Measurements from ENCODE around the gene TMEM229B. TPM values are rescaled to one million over a fixed set of nuclear protein-coding genes. Genes with fewer than 3 reads are reported as not detected.

The TMEM229B gene
- total RNA-seq, 1 donor = 8.2 TPM

- Histone ChIP-seq H3K27me3 (ENCODE audit: insufficient read depth, low read length) (no peaks in the 10 kb centered on the region), H3K4me1 (ENCODE audit: insufficient read depth, low read length) (peaks cover 77% of the 10 kb centered on the region), H3K9me3 (ENCODE audit: low read depth, low read length) (no peaks in the 10 kb centered on the region), H3K4me3 (ENCODE audit: low read length) (no peak overlapping the region)
Observed at GRCh38 chr14:67485501-67486095, 2.9 kb downstream of the TMEM229B start.

- Histone ChIP-seq H3K4me3 (ENCODE audit: low read length) (no peak overlapping the region), H3K4me1 (ENCODE audit: insufficient read depth, low read length) (peaks cover 58% of the 10 kb centered on the region), H3K9me3 (ENCODE audit: low read depth, low read length) (no peaks in the 10 kb centered on the region), H3K27me3 (ENCODE audit: insufficient read depth, low read length) (no peaks in the 10 kb centered on the region)
Observed at GRCh38 chr14:67483579-67484285, 4.8 kb downstream of the TMEM229B start.

- Histone ChIP-seq H3K4me1 (ENCODE audit: insufficient read depth, low read length) (peaks cover 48% of the 10 kb centered on the region), H3K9me3 (ENCODE audit: low read depth, low read length) (no peaks in the 10 kb centered on the region), H3K4me3 (ENCODE audit: low read length) (no peak overlapping the region), H3K27me3 (ENCODE audit: insufficient read depth, low read length) (no peaks in the 10 kb centered on the region)
Observed at GRCh38 chr14:67482231-67483164, 6.0 kb downstream of the TMEM229B start.

- H3K9me3 ChIP-seq (ENCODE audit: low read depth, low read length) = no peaks in the 10 kb centered on the region
- H3K4me1 ChIP-seq (ENCODE audit: insufficient read depth, low read length) = peaks cover 29% of the 10 kb centered on the region
- no peaks in the 10 kb centered on the region for H3K27me3 ChIP-seq (ENCODE audit: insufficient read depth, low read length)
- no peak overlapping the region for H3K4me3 ChIP-seq (ENCODE audit: low read length)
Observed at GRCh38 chr14:67480011-67480410, 8.5 kb downstream of the TMEM229B start.

- H3K4me1 ChIP-seq (ENCODE audit: insufficient read depth, low read length) = peaks cover 24% of the 10 kb centered on the region
- H3K27me3 ChIP-seq (ENCODE audit: insufficient read depth, low read length) = no peaks in the 10 kb centered on the region
- H3K9me3 ChIP-seq (ENCODE audit: low read depth, low read length) = no peaks in the 10 kb centered on the region
- H3K4me3 ChIP-seq (ENCODE audit: low read length) = no peak overlapping the region
Observed at GRCh38 chr14:67478800-67479084, 9.8 kb downstream of the TMEM229B start.

- H3K4me3 ChIP-seq (ENCODE audit: low read length) = no peak overlapping the region
- peaks cover 20% of the 10 kb centered on the region for H3K4me1 ChIP-seq (ENCODE audit: insufficient read depth, low read length)
- no peaks in the 10 kb centered on the region for H3K27me3 ChIP-seq (ENCODE audit: insufficient read depth, low read length)
- H3K9me3 ChIP-seq (ENCODE audit: low read depth, low read length) = no peaks in the 10 kb centered on the region
Observed at GRCh38 chr14:67477926-67478799, 10.4 kb downstream of the TMEM229B start.

- Histone ChIP-seq H3K4me1 (ENCODE audit: insufficient read depth, low read length) (no peaks in the 10 kb centered on the region), H3K4me3 (ENCODE audit: low read length) (no peak overlapping the region), H3K9me3 (ENCODE audit: low read depth, low read length) (no peaks in the 10 kb centered on the region), H3K27me3 (ENCODE audit: insufficient read depth, low read length) (no peaks in the 10 kb centered on the region)
Observed at GRCh38 chr14:67474366-67474765, 14.2 kb downstream of the TMEM229B start.

GRCh38 chr14:67473290-67474082 lies 15.0 kb downstream of the TMEM229B start:
- Histone ChIP-seq H3K27me3 (ENCODE audit: insufficient read depth, low read length) (no peaks in the 10 kb centered on the region), H3K9me3 (ENCODE audit: low read depth, low read length) (no peaks in the 10 kb centered on the region), H3K4me1 (ENCODE audit: insufficient read depth, low read length) (no peaks in the 10 kb centered on the region), H3K4me3 (ENCODE audit: low read length) (no peak overlapping the region)

- H3K27me3 ChIP-seq (ENCODE audit: insufficient read depth, low read length) = no peaks in the 10 kb centered on the region
- H3K4me3 ChIP-seq (ENCODE audit: low read length) = no peak overlapping the region
- H3K9me3 ChIP-seq (ENCODE audit: low read depth, low read length) = no peaks in the 10 kb centered on the region
- no peaks in the 10 kb centered on the region for H3K4me1 ChIP-seq (ENCODE audit: insufficient read depth, low read length)
Observed at GRCh38 chr14:67472726-67473125, 15.8 kb downstream of the TMEM229B start.

- peaks cover 7% of the 10 kb centered on the region for H3K4me1 ChIP-seq (ENCODE audit: insufficient read depth, low read length)
- H3K27me3 ChIP-seq (ENCODE audit: insufficient read depth, low read length) = no peaks in the 10 kb centered on the region
- H3K4me3 ChIP-seq (ENCODE audit: low read length) = no peak overlapping the region
- no peaks in the 10 kb centered on the region for H3K9me3 ChIP-seq (ENCODE audit: low read depth, low read length)
Observed at GRCh38 chr14:67469954-67470353, 18.6 kb downstream of the TMEM229B start.

- Histone ChIP-seq H3K27me3 (ENCODE audit: insufficient read depth, low read length) (no peaks in the 10 kb centered on the region), H3K4me3 (ENCODE audit: low read length) (no peak overlapping the region), H3K4me1 (ENCODE audit: insufficient read depth, low read length) (peaks cover 16% of the 10 kb centered on the region), H3K9me3 (ENCODE audit: low read depth, low read length) (no peaks in the 10 kb centered on the region)
Observed at GRCh38 chr14:67468378-67468730, 20.2 kb downstream of the TMEM229B start.

- no peaks in the 10 kb centered on the region for H3K9me3 ChIP-seq (ENCODE audit: low read depth, low read length)
- H3K4me3 ChIP-seq (ENCODE audit: low read length) = no peak overlapping the region
- H3K4me1 ChIP-seq (ENCODE audit: insufficient read depth, low read length) = peaks cover 16% of the 10 kb centered on the region
- no peaks in the 10 kb centered on the region for H3K27me3 ChIP-seq (ENCODE audit: insufficient read depth, low read length)
Observed at GRCh38 chr14:67467134-67467533, 21.4 kb downstream of the TMEM229B start.

- Histone ChIP-seq H3K9me3 (ENCODE audit: low read depth, low read length) (no peaks in the 10 kb centered on the region), H3K27me3 (ENCODE audit: insufficient read depth, low read length) (no peaks in the 10 kb centered on the region), H3K4me1 (ENCODE audit: insufficient read depth, low read length) (peaks cover 16% of the 10 kb centered on the region), H3K4me3 (ENCODE audit: low read length) (no peak overlapping the region)
Observed at GRCh38 chr14:67464879-67465278, 23.6 kb downstream of the TMEM229B start.

GRCh38 chr14:67464377-67464776 lies 24.1 kb downstream of the TMEM229B start:
- Histone ChIP-seq H3K27me3 (ENCODE audit: insufficient read depth, low read length) (no peaks in the 10 kb centered on the region), H3K4me3 (ENCODE audit: low read length) (no peak overlapping the region), H3K9me3 (ENCODE audit: low read depth, low read length) (no peaks in the 10 kb centered on the region), H3K4me1 (ENCODE audit: insufficient read depth, low read length) (peaks cover 16% of the 10 kb centered on the region)
